Ovary (tissue), 9 donors: ENCODE results near the gene ERMP1. TPM values are rescaled to one million over a fixed set of nuclear protein-coding genes. Genes with fewer than 3 reads are reported as not detected.

Experiments
- DNase-seq, 5 donors: peaks; one replicate each; pipeline ENCODE4 v3.0.0-alpha.2; 2019 to 2020
- H3K27ac ChIP-seq, 2 donors: fragments of 200-600 bp; one replicate each; pipeline versions ENCODE4 v1.5.1 to v1.8.0; 2019 to 2022
- H3K27me3 ChIP-seq: fragments of 200-600 bp; one replicate; pipeline ENCODE4 v1.8.0; 2022
- H3K36me3 ChIP-seq: fragments of 200-600 bp; sonication (generic); one replicate; pipeline ENCODE4 v1.5.1; 2019
- H3K4me1 ChIP-seq: one replicate; pipeline ENCODE4 v1.8.1; 2013; ENCODE audit warnings: mild to moderate bottlenecking, moderate library complexity; ENCODE audit not compliant: insufficient read depth
- H3K4me3 ChIP-seq: fragments of 200-600 bp; sonication (generic); one replicate; pipeline ENCODE4 v1.5.1; 2017
- H3K9me3 ChIP-seq, 2 donors: fragments of 200-600 bp in 1 of 2; sonication (generic) in 1 of 2; one replicate each; pipeline versions ENCODE4 v1.5.1 to v1.8.1; 2013 to 2019; ENCODE audit warnings: mild to moderate bottlenecking in 1 of 2, moderate library complexity in 1 of 2
- EP300 ChIP-seq: sonication (generic); formaldehyde crosslinking; IDR thresholded peaks from one replicate; pipeline ENCODE4 v1.6.1; 2017; ENCODE audit warnings: antibody characterized with exemption
- POLR2A ChIP-seq: fragments of 450-650 bp; IDR thresholded peaks from one replicate; pipeline ENCODE4 v1.6.1; 2017; ENCODE audit warnings: antibody characterized with exemption, mild to moderate bottlenecking, moderate library complexity
- WGBS, 3 donors: extraction: QIAGEN DNeasy Blood & Tissue Kit in 1 of 3; methylation state at CpG; one replicate each; pipeline versions ENCODE4 v1.1.5 to v1.1.7; 2013 to 2017; 5-methylcytosine and 5-hydroxymethylcytosine counted together
- intact Hi-C, 4 donors: fragments of 100-400 bp; cut with DNase I; formaldehyde crosslinking; loops; one replicate each; pipeline versions ENCODE4 v1.11.0 to v1.15.1; 2022 to 2023
- polyA plus RNA-seq, 2 donors: library from polyadenylated mRNA; stranded (reverse); fragments of 200-250 nt in 1 of 2; fragments of 350-450 nt in 1 of 2; fragmentation: Illumina TruSeq in 1 of 2; extraction: RNeasy Lipid Tissue Mini Kit (QIAGEN cat#74804) in 1 of 2; gene quantifications; one replicate each; pipeline ENCODE4 v1.2.3, GENCODE V29; 2013 to 2014
- total RNA-seq, 7 donors: library from RNA; depleted of rRNA in 2 of 7; stranded (reverse); fragments of >200 nt in 2 of 7; fragmentation: NEBNext Ultra II Directional in 3 of 7; extraction: Animal tissue kit (Norgen Biotek cat#: 25700) in 3 of 7; gene quantifications; one replicate each; pipeline versions ENCODE4 v1.1.0 to v1.2.4, GENCODE V29; 2016 to 2023
- TF ChIP-seq, protein P1 (sequence below), 3 donors: fragments of 450-650 bp in 2 of 3; fragments of 200-600 bp in 1 of 3; IDR thresholded peaks; one replicate each; pipeline versions ENCODE4 v1.5.1 to v1.8.0; 2016 to 2022; ENCODE audit warnings: antibody characterized with exemption in 3 of 3, mild to moderate bottlenecking in 1 of 3
- donor health status: DM: no; HTN: no; CAD: no; lungs with moderate emphysema.
- donor health status: DM: no; HTN: no; CAD: no.
- donor health status: Bipolar disorder and iron deficiency.
- donor health status: DM: yes; HTN: yes; CAD: no.
- donor health status: DM: no; HTN: no; CAD: no.
- donor health status: DM: yes; HTN: yes; CAD: no.

The ERMP1 gene
- total and polyA plus RNA-seq, 9 donors: 8.3 to 217 (median 14.8) TPM

- intact Hi-C loops: no loop called here
- TF ChIP-seq, protein P1, sequence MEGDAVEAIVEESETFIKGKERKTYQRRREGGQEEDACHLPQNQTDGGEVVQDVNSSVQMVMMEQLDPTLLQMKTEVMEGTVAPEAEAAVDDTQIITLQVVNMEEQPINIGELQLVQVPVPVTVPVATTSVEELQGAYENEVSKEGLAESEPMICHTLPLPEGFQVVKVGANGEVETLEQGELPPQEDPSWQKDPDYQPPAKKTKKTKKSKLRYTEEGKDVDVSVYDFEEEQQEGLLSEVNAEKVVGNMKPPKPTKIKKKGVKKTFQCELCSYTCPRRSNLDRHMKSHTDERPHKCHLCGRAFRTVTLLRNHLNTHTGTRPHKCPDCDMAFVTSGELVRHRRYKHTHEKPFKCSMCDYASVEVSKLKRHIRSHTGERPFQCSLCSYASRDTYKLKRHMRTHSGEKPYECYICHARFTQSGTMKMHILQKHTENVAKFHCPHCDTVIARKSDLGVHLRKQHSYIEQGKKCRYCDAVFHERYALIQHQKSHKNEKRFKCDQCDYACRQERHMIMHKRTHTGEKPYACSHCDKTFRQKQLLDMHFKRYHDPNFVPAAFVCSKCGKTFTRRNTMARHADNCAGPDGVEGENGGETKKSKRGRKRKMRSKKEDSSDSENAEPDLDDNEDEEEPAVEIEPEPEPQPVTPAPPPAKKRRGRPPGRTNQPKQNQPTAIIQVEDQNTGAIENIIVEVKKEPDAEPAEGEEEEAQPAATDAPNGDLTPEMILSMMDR (IDR thresholded peaks at IDR 0.05): no peak
- TF ChIP-seq POLR2A: no peak
- no peak for TF ChIP-seq EP300
These were observed 31.5 kb upstream of the ERMP1 start for GRCh38 chr9:5864446-5864845.

GRCh38 chr9:5863092-5863746 is 30.3 kb upstream of the ERMP1 start:
- Histone ChIP-seq H3K9me3 (no peaks in the 10 kb centered on the region), H3K27me3 (no peaks in the 10 kb centered on the region), H3K4me3 (no peak overlapping the region), H3K36me3 (no peaks in the 10 kb centered on the region), H3K4me1 (no peaks in the 10 kb centered on the region), H3K27ac (no peak overlapping the region)
- 77 to 89% (median 81%) methylated on average over 2 of the region's 2 CpGs for WGBS, 3 donors
- intact Hi-C loops: no loop called here
- no peak for TF ChIP-seq POLR2A
- DNase-seq: no peak

More at GRCh38 chr9:5864446-5864845, 31.5 kb upstream of the ERMP1 start:
- Histone ChIP-seq H3K9me3 (no peaks in the 10 kb centered on the region), H3K27me3 (no peaks in the 10 kb centered on the region), H3K36me3 (no peaks in the 10 kb centered on the region), H3K4me1 (no peaks in the 10 kb centered on the region), H3K4me3 (no peak overlapping the region), H3K27ac (no peak overlapping the region)
- DNase-seq: no peak
- 76 to 83% (median 77%) methylated on average over 4 of the region's 4 CpGs for WGBS, 3 donors

GRCh38 chr9:5858833-5859232 is 25.9 kb upstream of the ERMP1 start:
- intact Hi-C loops: no loop called here
- no peaks in the 10 kb centered on the region for H3K9me3 ChIP-seq
- H3K4me1 ChIP-seq: no peaks in the 10 kb centered on the region
- WGBS, 3 donors: 46 to 58% (median 57%) methylated on average over 3 of the region's 3 CpGs
- no peak for DNase-seq
- TF ChIP-seq, protein P1 (IDR thresholded peaks at IDR 0.05): no peak
- TF ChIP-seq POLR2A (no peak), EP300 (no peak)
- H3K4me3 ChIP-seq: no peak overlapping the region
- no peak overlapping the region for H3K27ac ChIP-seq
- no peaks in the 10 kb centered on the region for H3K27me3 ChIP-seq
- no peaks in the 10 kb centered on the region for H3K36me3 ChIP-seq

- no peak for TF ChIP-seq POLR2A
- Histone ChIP-seq H3K4me3 (no peak overlapping the region), H3K36me3 (no peaks in the 10 kb centered on the region), H3K4me1 (no peaks in the 10 kb centered on the region), H3K27ac (no peak overlapping the region), H3K27me3 (no peaks in the 10 kb centered on the region), H3K9me3 (no peaks in the 10 kb centered on the region)
- no peak for DNase-seq
- intact Hi-C loops: loop anchor here in 1 of 4 donors (2.0 kb wide), 1 partner anchor 57 kb away; no protein-coding TSS in a partner anchor
These were observed 25.0 kb upstream of the ERMP1 start for GRCh38 chr9:5857928-5858327.

- TF ChIP-seq POLR2A (no peak), EP300 (no peak)
- TF ChIP-seq, protein P1 (IDR thresholded peaks at IDR 0.05): no peak
- intact Hi-C loops: no loop called here
- no peak overlapping the region for H3K27ac ChIP-seq
- no peaks in the 10 kb centered on the region for H3K36me3 ChIP-seq
- no peaks in the 10 kb centered on the region for H3K9me3 ChIP-seq
- no peaks in the 10 kb centered on the region for H3K27me3 ChIP-seq
- H3K4me3 ChIP-seq: no peak overlapping the region
- 77 to 84% (median 79%) methylated on average over 4 of the region's 4 CpGs for WGBS, 3 donors
- H3K4me1 ChIP-seq: no peaks in the 10 kb centered on the region
- DNase-seq: no peak
These were observed 21.3 kb upstream of the ERMP1 start for GRCh38 chr9:5854063-5854790.
